GM12878 (cell line): ENCODE measurements around the gene SPAAR. TPM values are rescaled to one million over a fixed set of nuclear protein-coding genes. Genes with fewer than 3 reads are reported as not detected.

Experiments used
- polyA plus RNA-seq, 11 experiments: library from polyadenylated mRNA; depleted of rRNA in 4 of 11; unstranded in 6 of 11; stranded (reverse) in 5 of 11; fragments of >200 nt; fragmentation: Nextera tagmentation in 4 of 11; fragmentation: Illumina TruSeq in 1 of 11; extraction: Ambion mirVana in 4 of 11; extraction: Trizol in 1 of 11; gene quantifications; 1 replicate in 1 of 11; 2 replicates in 10 of 11; pipeline versions ENCODE4 v1.2.1 to v1.2.3, GENCODE V29; 2011 to 2016; ENCODE audit warnings: inconsistent platforms in 2 of 11, missing spikeins in 2 of 11, low read depth in 1 of 11
- total RNA-seq, 4 experiments: library from RNA; depleted of rRNA in 3 of 4; stranded (reverse); fragments of >200 nt in 3 of 4; fragmentation: Illumina TruSeq in 1 of 4; extraction: Trizol in 1 of 4; gene quantifications; 2 replicates each; pipeline versions ENCODE4 v1.2.1 to v1.2.3, GENCODE V29; 2013 to 2021

Gene SPAAR
- total and polyA plus RNA-seq, 10 of the 15 experiments (the other 5 are each of a cell fraction or from before 2014, with no cell fraction given) = not detected

Other genes with a start within 250 kb of the SPAAR start
Only the 7 nearest of the 18 such genes appear.
- gene SPAG8, start 97.2 kb upstream of the SPAAR start, total RNA-seq (2014; rRNA removed) = 1.1 and 1.3 TPM in 2 replicates
- gene SPAG8, start 97.2 kb upstream of the SPAAR start, total RNA-seq (2014; rRNA removed; fragmentation: Illumina TruSeq; extraction: Trizol) = 0.28 and 0.72 TPM in 2 replicates
- gene SPAG8, start 97.2 kb upstream of the SPAAR start, total RNA-seq (2021) = 0.72 and 0.98 TPM in 2 replicates
- gene SPAG8, start 97.2 kb upstream of the SPAAR start, polyA plus RNA-seq (2011; rRNA removed) = 0.86 and 0.95 TPM in 2 replicates
- 0.47 and 1.4 TPM in 2 replicates for gene SPAG8, start 97.2 kb upstream of the SPAAR start, polyA plus RNA-seq (2014; fragmentation: Illumina TruSeq; extraction: Trizol)
- gene SPAG8, start 97.2 kb upstream of the SPAAR start, polyA plus RNA-seq (2014; fragmentation: Nextera tagmentation; extraction: Ambion mirVana) = under 1 TPM; 0.40 to 0.55 TPM
- gene SPAG8, start 97.2 kb upstream of the SPAAR start, polyA plus RNA-seq (2014; rRNA removed) = 0.65 and 1.2 TPM in 2 replicates
- gene SPAG8, start 97.2 kb upstream of the SPAAR start, polyA plus RNA-seq (2016; fragmentation: Nextera tagmentation; extraction: Ambion mirVana) = under 1 TPM; 0.77 to 0.91 TPM
- gene HINT2, start 94.4 kb upstream of the SPAAR start, total RNA-seq (2014; rRNA removed) = 49.4 and 56.9 TPM in 2 replicates
- 40.7 and 41.0 TPM in 2 replicates for gene HINT2, start 94.4 kb upstream of the SPAAR start, total RNA-seq (2014; rRNA removed; fragmentation: Illumina TruSeq; extraction: Trizol)
- 59.2 and 59.9 TPM in 2 replicates for gene HINT2, start 94.4 kb upstream of the SPAAR start, total RNA-seq (2021)
- 27.6 and 33.3 TPM in 2 replicates for gene HINT2, start 94.4 kb upstream of the SPAAR start, polyA plus RNA-seq (2011; rRNA removed)
- 46.0 and 46.6 TPM in 2 replicates for gene HINT2, start 94.4 kb upstream of the SPAAR start, polyA plus RNA-seq (2014; fragmentation: Illumina TruSeq; extraction: Trizol)
- 10 to 100 TPM; 12.1 to 32.0 TPM for gene HINT2, start 94.4 kb upstream of the SPAAR start, polyA plus RNA-seq (2014; fragmentation: Nextera tagmentation; extraction: Ambion mirVana)
- gene HINT2, start 94.4 kb upstream of the SPAAR start, polyA plus RNA-seq (2014; rRNA removed) = 65.0 and 69.1 TPM in 2 replicates
- 100 to 1,000 TPM; 130 to 144 TPM for gene HINT2, start 94.4 kb upstream of the SPAAR start, polyA plus RNA-seq (2016; fragmentation: Nextera tagmentation; extraction: Ambion mirVana)
- gene FAM221B, start 80.8 kb upstream of the SPAAR start, total RNA-seq (2014; rRNA removed) = not detected in 2 replicates
- not detected in 2 replicates for gene FAM221B, start 80.8 kb upstream of the SPAAR start, total RNA-seq (2014; rRNA removed; fragmentation: Illumina TruSeq; extraction: Trizol)
- gene FAM221B, start 80.8 kb upstream of the SPAAR start, total RNA-seq (2021) = not detected in 2 replicates
- 0.07 TPM in 1 of 2 replicates, not detected in the other for gene FAM221B, start 80.8 kb upstream of the SPAAR start, polyA plus RNA-seq (2011; rRNA removed)
- gene FAM221B, start 80.8 kb upstream of the SPAAR start, polyA plus RNA-seq (2014; fragmentation: Illumina TruSeq; extraction: Trizol) = not detected in 2 replicates
- under 1 TPM in 1 of 2 experiments, not detected in 1; 0.02 TPM for gene FAM221B, start 80.8 kb upstream of the SPAAR start, polyA plus RNA-seq (2014; fragmentation: Nextera tagmentation; extraction: Ambion mirVana)
- gene FAM221B, start 80.8 kb upstream of the SPAAR start, polyA plus RNA-seq (2014; rRNA removed) = 0.03 TPM in 1 of 2 replicates, not detected in the other
- gene FAM221B, start 80.8 kb upstream of the SPAAR start, polyA plus RNA-seq (2016; fragmentation: Nextera tagmentation; extraction: Ambion mirVana) = under 1 TPM; 0.04 to 0.12 TPM
- 2.0 and 2.3 TPM in 2 replicates for gene TMEM8B, start 80.3 kb upstream of the SPAAR start, total RNA-seq (2014; rRNA removed)
- gene TMEM8B, start 80.3 kb upstream of the SPAAR start, total RNA-seq (2014; rRNA removed; fragmentation: Illumina TruSeq; extraction: Trizol) = 0.58 and 1.0 TPM in 2 replicates
- 7.4 and 7.6 TPM in 2 replicates for gene TMEM8B, start 80.3 kb upstream of the SPAAR start, total RNA-seq (2021)
- gene TMEM8B, start 80.3 kb upstream of the SPAAR start, polyA plus RNA-seq (2011; rRNA removed) = 2.0 and 3.7 TPM in 2 replicates
- 0.93 and 2.0 TPM in 2 replicates for gene TMEM8B, start 80.3 kb upstream of the SPAAR start, polyA plus RNA-seq (2014; fragmentation: Illumina TruSeq; extraction: Trizol)
- gene TMEM8B, start 80.3 kb upstream of the SPAAR start, polyA plus RNA-seq (2014; fragmentation: Nextera tagmentation; extraction: Ambion mirVana) = under 1 TPM; 0.19 to 0.71 TPM
- 4.8 and 5.4 TPM in 2 replicates for gene TMEM8B, start 80.3 kb upstream of the SPAAR start, polyA plus RNA-seq (2014; rRNA removed)
- gene TMEM8B, start 80.3 kb upstream of the SPAAR start, polyA plus RNA-seq (2016; fragmentation: Nextera tagmentation; extraction: Ambion mirVana) = 1 to 10 TPM; 2.7 to 4.3 TPM
- not detected in 2 replicates for gene OR13J1, start 39.1 kb upstream of the SPAAR start, total RNA-seq (2014; rRNA removed)
- not detected in 2 replicates for gene OR13J1, start 39.1 kb upstream of the SPAAR start, total RNA-seq (2014; rRNA removed; fragmentation: Illumina TruSeq; extraction: Trizol)
- not detected in 2 replicates for gene OR13J1, start 39.1 kb upstream of the SPAAR start, total RNA-seq (2021)
- gene OR13J1, start 39.1 kb upstream of the SPAAR start, polyA plus RNA-seq (2011; rRNA removed) = not detected in 2 replicates
- gene OR13J1, start 39.1 kb upstream of the SPAAR start, polyA plus RNA-seq (2014; fragmentation: Illumina TruSeq; extraction: Trizol) = not detected in 2 replicates
- not detected for gene OR13J1, start 39.1 kb upstream of the SPAAR start, polyA plus RNA-seq (2014; fragmentation: Nextera tagmentation; extraction: Ambion mirVana)
- gene OR13J1, start 39.1 kb upstream of the SPAAR start, polyA plus RNA-seq (2014; rRNA removed) = not detected in 2 replicates
- gene OR13J1, start 39.1 kb upstream of the SPAAR start, polyA plus RNA-seq (2016; fragmentation: Nextera tagmentation; extraction: Ambion mirVana) = not detected
- gene HRCT1, start 3.3 kb upstream of the SPAAR start, total RNA-seq (2014; rRNA removed) = not detected in 2 replicates
- gene HRCT1, start 3.3 kb upstream of the SPAAR start, total RNA-seq (2014; rRNA removed; fragmentation: Illumina TruSeq; extraction: Trizol) = not detected in 2 replicates
- not detected in 2 replicates for gene HRCT1, start 3.3 kb upstream of the SPAAR start, total RNA-seq (2021)
- gene HRCT1, start 3.3 kb upstream of the SPAAR start, polyA plus RNA-seq (2011; rRNA removed) = not detected in 2 replicates
- gene HRCT1, start 3.3 kb upstream of the SPAAR start, polyA plus RNA-seq (2014; fragmentation: Illumina TruSeq; extraction: Trizol) = not detected in 2 replicates
- gene HRCT1, start 3.3 kb upstream of the SPAAR start, polyA plus RNA-seq (2014; fragmentation: Nextera tagmentation; extraction: Ambion mirVana) = not detected
- not detected in 2 replicates for gene HRCT1, start 3.3 kb upstream of the SPAAR start, polyA plus RNA-seq (2014; rRNA removed)
- not detected for gene HRCT1, start 3.3 kb upstream of the SPAAR start, polyA plus RNA-seq (2016; fragmentation: Nextera tagmentation; extraction: Ambion mirVana)
- gene OR2S2, start 48.7 kb downstream of the SPAAR start, total RNA-seq (2014; rRNA removed) = not detected in 2 replicates
- gene OR2S2, start 48.7 kb downstream of the SPAAR start, total RNA-seq (2014; rRNA removed; fragmentation: Illumina TruSeq; extraction: Trizol) = not detected in 2 replicates
- gene OR2S2, start 48.7 kb downstream of the SPAAR start, total RNA-seq (2021) = not detected in 2 replicates
- gene OR2S2, start 48.7 kb downstream of the SPAAR start, polyA plus RNA-seq (2011; rRNA removed) = not detected in 2 replicates
- gene OR2S2, start 48.7 kb downstream of the SPAAR start, polyA plus RNA-seq (2014; fragmentation: Illumina TruSeq; extraction: Trizol) = not detected in 2 replicates
- not detected for gene OR2S2, start 48.7 kb downstream of the SPAAR start, polyA plus RNA-seq (2014; fragmentation: Nextera tagmentation; extraction: Ambion mirVana)
- not detected in 2 replicates for gene OR2S2, start 48.7 kb downstream of the SPAAR start, polyA plus RNA-seq (2014; rRNA removed)
- gene OR2S2, start 48.7 kb downstream of the SPAAR start, polyA plus RNA-seq (2016; fragmentation: Nextera tagmentation; extraction: Ambion mirVana) = not detected